Subcutaneous adipose tissue (tissue), 4 donors: ENCODE measurements around the gene BMAL1. TPM values are rescaled to one million over a fixed set of nuclear protein-coding genes. Genes with fewer than 3 reads are reported as not detected.

Experiments
- total RNA-seq, 4 donors: library from RNA; depleted of rRNA; stranded (reverse); fragments of >200 nt; gene quantifications; one replicate each; pipeline ENCODE4 v1.1.0, GENCODE V29; 2016
- TF ChIP-seq, protein P1 (sequence below): fragments of 450-650 bp; IDR thresholded peaks from one replicate; pipeline ENCODE4 v1.5.1; 2016; ENCODE audit warnings: low read depth, mild to moderate bottlenecking, control low read depth, antibody characterized with exemption, moderate library complexity

The BMAL1 gene
- total RNA-seq, 4 donors from 2014 or later = 40.8 to 81.8 (median 54.0) TPM

DNA sequence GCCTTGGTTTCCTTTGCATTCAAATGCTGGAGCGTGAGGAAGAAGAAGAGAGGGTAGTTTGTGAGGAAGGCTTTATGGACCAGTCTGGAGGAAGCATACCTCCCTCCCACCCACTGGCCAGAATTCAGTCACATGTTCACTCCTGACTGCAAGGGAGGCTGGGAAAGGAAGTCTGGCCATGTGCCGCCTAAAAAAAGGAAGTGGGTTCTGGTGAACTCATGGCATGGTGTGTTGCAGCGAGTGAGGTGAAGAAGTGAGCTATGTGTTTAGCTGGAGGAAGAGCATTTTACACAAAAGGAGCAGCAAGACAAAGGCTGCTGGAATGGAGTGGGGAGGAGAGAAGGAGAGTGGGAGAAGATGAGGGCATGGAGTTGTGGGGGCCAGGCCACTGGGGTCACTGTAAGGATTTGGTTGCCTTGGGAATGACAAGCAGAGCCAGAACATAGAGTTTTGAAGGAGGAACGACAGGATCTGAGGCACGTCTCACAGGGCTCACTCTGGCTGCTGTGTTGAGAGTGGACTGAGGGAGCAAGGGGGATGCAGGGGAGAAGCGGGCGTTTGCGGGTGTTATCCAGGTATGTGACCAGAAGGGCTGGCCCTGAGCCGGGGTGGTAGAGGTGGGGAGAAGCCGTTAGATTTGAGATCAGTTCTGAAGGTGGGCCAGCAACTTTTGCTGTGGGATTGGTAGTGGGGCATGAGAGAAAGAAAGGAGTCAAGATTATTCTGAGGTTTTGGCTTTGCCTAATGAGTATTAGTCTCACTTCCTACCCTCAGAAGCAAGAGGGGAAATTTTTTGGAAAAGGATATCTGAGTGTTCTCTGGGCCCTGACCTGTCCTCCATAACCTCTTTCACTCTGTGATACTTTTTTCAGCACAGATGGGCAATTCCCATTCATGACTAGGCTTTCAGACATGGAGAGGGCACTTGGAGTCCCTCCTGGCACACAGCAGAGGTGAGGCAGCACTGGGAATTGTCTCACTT is 26.4 kb downstream of the BMAL1 start:
- TF ChIP-seq, protein P1, sequence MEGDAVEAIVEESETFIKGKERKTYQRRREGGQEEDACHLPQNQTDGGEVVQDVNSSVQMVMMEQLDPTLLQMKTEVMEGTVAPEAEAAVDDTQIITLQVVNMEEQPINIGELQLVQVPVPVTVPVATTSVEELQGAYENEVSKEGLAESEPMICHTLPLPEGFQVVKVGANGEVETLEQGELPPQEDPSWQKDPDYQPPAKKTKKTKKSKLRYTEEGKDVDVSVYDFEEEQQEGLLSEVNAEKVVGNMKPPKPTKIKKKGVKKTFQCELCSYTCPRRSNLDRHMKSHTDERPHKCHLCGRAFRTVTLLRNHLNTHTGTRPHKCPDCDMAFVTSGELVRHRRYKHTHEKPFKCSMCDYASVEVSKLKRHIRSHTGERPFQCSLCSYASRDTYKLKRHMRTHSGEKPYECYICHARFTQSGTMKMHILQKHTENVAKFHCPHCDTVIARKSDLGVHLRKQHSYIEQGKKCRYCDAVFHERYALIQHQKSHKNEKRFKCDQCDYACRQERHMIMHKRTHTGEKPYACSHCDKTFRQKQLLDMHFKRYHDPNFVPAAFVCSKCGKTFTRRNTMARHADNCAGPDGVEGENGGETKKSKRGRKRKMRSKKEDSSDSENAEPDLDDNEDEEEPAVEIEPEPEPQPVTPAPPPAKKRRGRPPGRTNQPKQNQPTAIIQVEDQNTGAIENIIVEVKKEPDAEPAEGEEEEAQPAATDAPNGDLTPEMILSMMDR = no peak

DNA sequence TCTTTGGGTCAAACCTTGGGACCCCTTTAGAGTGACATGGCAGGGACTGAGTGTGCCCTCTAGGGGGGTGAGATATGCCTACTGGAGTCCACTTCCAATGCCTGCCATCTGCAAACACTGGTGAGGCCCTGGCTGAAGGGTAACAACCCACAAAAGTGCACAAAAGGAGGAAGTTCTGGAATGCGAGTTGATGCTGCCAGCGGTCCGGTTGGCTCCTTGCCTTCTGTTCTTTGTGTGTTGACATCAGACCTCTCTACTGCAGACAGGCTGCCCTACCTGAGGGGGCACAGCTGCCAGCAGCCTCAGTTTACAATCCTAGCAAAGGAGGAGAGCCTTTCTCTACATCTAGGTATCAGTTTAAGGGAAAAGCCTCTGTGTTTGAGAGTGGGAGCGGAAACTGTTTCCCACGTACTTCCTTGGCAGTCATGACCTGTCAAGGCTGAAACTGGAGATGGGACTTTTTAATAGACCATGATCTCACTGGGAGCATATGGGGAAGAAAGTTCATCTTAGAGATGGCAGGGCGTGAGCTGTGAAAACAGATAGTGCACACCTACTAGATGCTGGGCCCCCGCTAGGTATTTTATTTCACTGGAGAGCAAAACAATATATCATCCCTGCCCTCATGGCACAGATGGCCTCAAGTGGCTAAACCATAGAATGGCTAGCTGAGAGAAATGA is 27.2 kb downstream of the BMAL1 start:
- TF ChIP-seq, protein P1 = no peak

DNA sequence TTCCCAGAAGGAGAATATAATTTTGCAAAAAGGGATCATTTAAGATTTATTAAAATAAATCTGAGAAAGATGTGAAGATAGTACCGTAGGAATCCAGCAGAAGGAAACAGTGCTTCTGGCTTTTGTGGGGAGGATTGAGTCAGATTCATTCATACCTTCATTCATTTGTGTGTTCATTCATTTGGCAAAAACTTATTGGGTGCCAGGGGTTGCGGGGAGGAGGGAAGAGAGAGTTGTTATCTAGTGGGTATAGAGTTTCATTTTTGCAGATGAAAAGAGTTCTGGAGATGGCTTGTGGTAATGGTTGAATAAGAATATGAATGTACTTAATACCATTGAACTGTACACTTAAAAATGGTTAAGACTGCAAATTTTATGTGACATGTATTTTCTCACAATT is 31.1 kb downstream of the BMAL1 start:
- TF ChIP-seq, protein P1 = no peak

DNA sequence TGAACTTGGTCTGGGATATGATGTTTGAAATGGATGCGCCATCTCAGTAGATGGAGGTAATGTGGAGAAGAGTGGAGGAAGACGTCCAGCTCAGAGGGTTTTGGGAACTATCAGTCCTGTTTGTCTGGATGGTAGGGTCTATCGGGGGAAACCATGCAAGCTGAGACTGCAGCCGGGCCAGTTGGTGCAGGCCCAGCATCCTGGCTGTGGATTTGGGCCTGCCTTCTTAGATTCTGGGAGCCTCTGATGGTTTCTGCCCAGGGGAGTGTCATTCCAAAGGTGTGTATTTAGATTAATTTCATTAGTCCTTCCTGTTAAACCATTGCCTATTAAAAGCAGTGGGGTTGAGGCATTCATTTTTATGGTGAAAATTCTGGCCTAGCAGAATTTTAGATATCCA is 31.6 kb downstream of the BMAL1 start:
- TF ChIP-seq, protein P1 = no peak

DNA sequence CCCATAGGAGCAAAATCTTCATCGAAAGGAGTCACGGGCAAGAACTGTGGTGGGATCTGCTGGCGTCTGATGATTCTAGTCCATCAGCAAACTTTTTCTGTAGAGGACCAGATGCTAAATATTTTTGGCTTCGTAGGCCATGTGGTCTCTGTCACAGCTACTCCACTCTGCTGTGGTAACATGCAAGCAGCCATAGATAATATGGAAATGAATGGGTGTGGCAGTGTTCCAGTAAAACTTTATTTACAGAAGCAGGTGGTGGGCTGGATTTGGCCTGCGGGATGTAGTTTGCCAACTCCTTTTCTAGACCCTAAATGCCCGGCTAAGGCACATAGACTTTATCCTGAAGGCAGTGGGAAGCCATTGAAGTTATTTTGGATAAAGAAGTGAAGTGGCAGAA is 32.9 kb downstream of the BMAL1 start:
- TF ChIP-seq, protein P1 = no peak

DNA sequence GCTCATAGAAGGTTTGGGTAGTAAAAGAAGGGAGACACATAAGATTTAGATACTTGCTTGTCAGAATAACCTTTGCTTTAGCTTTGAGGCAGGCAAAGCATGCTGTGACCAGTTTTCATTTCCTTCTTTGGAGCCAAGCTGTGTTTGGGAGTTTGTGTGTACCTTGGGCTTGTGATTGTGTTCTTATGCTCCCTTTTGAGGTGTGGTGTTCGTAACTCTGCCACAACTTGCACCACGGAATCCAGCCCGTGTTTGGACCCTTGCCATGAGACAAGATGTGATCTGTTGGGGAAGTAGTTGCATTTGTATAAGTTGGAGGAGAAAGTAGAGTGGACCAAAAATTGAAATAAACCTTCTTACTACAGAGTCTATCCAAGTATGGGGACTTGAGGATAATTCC is 34.0 kb downstream of the BMAL1 start:
- TF ChIP-seq, protein P1 = no peak

DNA sequence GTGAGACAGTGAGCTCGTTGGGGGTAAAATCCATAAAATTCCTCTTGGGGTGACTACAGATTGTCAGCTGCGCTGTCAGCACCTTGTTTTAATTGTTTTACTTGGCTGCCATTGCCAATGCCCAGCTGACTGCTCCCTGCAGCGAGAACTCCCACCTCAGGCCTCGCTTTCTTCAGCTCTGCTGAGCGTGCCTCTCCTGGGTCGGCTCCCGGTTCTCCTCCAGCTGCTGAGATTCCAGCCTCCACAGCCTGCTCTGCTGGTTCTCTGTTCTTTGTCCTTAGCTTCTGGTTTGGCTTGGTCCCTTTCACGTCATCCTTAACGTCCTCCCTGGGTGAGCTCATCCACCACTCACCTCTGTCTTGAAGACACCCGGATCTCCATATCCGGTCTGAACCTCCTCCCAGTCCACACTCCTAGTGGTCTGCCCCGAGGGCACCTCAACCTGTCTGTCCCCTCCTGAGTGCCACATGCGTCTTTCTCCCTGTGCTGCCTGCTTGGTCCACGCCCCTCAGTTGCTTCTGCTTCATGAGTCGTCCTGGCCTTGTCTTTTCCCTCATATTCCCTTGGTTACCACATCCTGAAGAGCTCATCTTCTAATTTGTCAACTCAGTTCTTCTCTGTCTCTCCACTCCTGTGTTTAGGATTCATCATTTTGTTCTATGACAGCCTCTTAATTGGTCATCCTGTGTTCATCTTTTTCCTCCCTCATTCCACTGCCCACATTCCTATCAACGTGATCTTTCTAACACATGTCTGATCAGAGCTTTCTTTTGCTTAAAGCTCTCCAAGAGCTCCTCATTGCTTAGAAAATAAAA is 35.6 kb downstream of the BMAL1 start:
- TF ChIP-seq, protein P1 = no peak
